Activated naive CD4-positive, alpha-beta T cell treated with anti-CD3 and anti-CD28 coated beads, Interleukin-2, amount 10 ng/mL, durations not matched to agents 7 days and 5 days (primary cell): ENCODE data around the gene TMEM139.

Experiments used
- CTCF ChIA-PET: fragments of 350-600 bp; sonication (Branson Sonifier 250); formaldehyde crosslinking; loops from one replicate; lab custom pipeline; 2021; ENCODE audit warnings: antibody characterized with exemption; lab: Charles Lee
- DNase-seq: peaks from one replicate; pipeline ENCODE4 v3.0.0-alpha.2; 2020
- H3K27ac Mint-ChIP-seq: one replicate; pipeline ENCODE4 v1.8.0; 2021; ENCODE audit warnings: mild to moderate bottlenecking, moderate library complexity, mixed read lengths
- H3K27me3 Mint-ChIP-seq: one replicate; pipeline ENCODE4 v1.8.0; 2021; ENCODE audit warnings: mild to moderate bottlenecking, mixed read lengths
- H3K36me3 Mint-ChIP-seq: one replicate; pipeline ENCODE4 v1.8.0; 2021; ENCODE audit warnings: mixed read lengths
- H3K4me1 Mint-ChIP-seq: one replicate; pipeline ENCODE4 v1.8.0; 2021; ENCODE audit warnings: mixed read lengths
- H3K4me3 Mint-ChIP-seq: one replicate; pipeline ENCODE4 v1.8.0; 2021; ENCODE audit warnings: mild to moderate bottlenecking, moderate library complexity, mixed read lengths
- H3K9me3 Mint-ChIP-seq: one replicate; pipeline ENCODE4 v1.8.0; 2021; ENCODE audit warnings: mixed read lengths

The TMEM139 gene

DNA sequence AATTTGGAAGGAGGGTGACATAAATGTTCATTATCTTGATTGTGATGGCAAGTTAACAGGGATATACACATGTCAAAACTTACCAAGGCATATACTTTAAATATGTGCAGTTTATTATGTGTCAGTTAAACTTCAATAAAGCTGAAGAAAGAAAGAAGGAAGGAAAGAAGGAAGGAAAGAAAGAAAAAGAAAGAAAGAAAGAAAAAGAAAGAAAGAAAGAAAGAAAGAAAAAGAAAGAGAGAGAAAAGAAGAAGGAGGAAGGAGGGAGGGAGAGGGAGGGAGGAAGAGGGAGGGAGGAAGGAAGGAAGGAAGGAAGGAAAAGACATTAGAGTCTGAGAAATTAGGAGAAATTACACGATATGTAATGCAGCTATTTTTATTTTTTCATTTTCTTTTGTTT lies 37.4 kb upstream of the TMEM139 start:
- Mint-ChIP-seq H3K9me3 (peaks cover 43% of the 10 kb centered on the region), H3K27ac (no peak overlapping the region), H3K36me3 (peaks cover 58% of the 10 kb centered on the region), H3K4me3 (no peak overlapping the region), H3K27me3 (no peaks in the 10 kb centered on the region), H3K4me1 (peaks cover 89% of the 10 kb centered on the region)
- CTCF ChIA-PET: interaction anchor here (1.2 to 1.8 kb wide), 3 partner anchors 10 to 52 kb away, joined by 3 to 5 read pairs (median 4); no protein-coding TSS in a partner anchor
- no peak for DNase-seq

DNA sequence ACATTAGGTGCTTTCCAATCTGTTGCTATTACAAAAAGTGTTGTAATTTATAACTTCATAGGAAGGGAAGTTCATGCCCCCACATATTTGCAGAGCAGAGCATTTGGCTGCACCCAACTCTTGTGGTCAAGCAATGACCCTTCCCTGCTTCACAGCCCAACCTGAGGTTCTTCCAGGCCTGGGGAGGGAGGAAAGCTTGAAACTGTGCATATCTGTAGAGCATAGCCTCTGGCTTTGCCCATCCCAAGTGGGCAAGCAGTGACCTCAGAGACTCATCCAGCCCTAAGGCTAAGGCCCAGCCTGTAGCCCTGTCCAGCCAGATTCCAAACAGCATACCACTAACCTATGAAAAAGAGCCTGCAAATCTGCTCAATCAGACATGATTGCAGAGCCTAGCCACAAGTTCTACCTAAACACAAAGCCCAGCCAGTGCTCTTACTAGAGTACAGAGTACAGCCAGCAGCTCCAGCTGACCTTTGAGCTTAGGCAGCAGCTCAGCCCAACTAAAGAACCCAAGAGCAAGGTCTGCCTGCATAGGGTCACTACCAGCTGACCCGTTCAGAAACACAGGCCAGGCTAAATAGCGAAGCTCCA lies 35.9 kb upstream of the TMEM139 start:
- Mint-ChIP-seq H3K27ac (peak overlapping the region; percentile 30), H3K27me3 (no peaks in the 10 kb centered on the region), H3K4me1 (peaks cover 90% of the 10 kb centered on the region), H3K4me3 (no peak overlapping the region), H3K36me3 (peaks cover 69% of the 10 kb centered on the region), H3K9me3 (peaks cover 54% of the 10 kb centered on the region)
- no peak for DNase-seq
- CTCF ChIA-PET: interaction anchor here (1.3 to 2.0 kb wide), 4 partner anchors 9 to 56 kb away, joined by 3 to 10 read pairs (median 6); no protein-coding TSS in a partner anchor

GRCh38 chr7:143250199-143250598 lies 34.6 kb upstream of the TMEM139 start:
- Mint-ChIP-seq H3K4me1 (peaks cover 89% of the 10 kb centered on the region), H3K27me3 (no peaks in the 10 kb centered on the region), H3K9me3 (peaks cover 55% of the 10 kb centered on the region), H3K27ac (peak overlapping the region; percentile 82), H3K4me3 (no peak overlapping the region), H3K36me3 (peaks cover 73% of the 10 kb centered on the region)
- CTCF ChIA-PET: interaction anchor here (1.3 to 2.0 kb wide), 4 partner anchors 10 to 55 kb away, joined by 3 to 10 read pairs (median 6); no protein-coding TSS in a partner anchor
- DNase-seq: no peak

DNA sequence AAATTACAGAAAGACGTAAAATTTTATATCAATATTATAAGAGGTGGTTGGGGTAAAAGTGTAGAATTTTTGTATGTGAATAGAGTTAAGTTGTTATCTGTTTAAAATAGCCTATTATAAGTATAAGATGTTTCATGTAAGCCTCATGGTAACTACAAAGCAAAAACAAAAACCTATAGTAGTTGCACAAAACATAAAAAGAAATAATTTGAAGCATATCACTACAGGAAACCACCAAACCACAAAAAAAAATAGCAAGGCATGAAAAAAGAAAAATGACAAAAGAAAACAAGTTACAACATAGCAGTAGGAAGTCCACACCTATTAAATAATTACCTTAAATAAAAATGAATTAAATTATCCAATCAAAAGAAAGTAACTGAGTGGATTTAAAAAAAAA lies 33.9 kb upstream of the TMEM139 start:
- Mint-ChIP-seq H3K36me3 (peaks cover 71% of the 10 kb centered on the region), H3K27ac (peak overlapping the region; percentile 82), H3K4me3 (no peak overlapping the region), H3K4me1 (peaks cover 89% of the 10 kb centered on the region), H3K27me3 (no peaks in the 10 kb centered on the region), H3K9me3 (peaks cover 57% of the 10 kb centered on the region)
- CTCF ChIA-PET: interaction anchor here (1.2 to 2.0 kb wide), 3 partner anchors 11 to 54 kb away, joined by 5 to 6 read pairs (median 6); no protein-coding TSS in a partner anchor
- no peak for DNase-seq

DNA sequence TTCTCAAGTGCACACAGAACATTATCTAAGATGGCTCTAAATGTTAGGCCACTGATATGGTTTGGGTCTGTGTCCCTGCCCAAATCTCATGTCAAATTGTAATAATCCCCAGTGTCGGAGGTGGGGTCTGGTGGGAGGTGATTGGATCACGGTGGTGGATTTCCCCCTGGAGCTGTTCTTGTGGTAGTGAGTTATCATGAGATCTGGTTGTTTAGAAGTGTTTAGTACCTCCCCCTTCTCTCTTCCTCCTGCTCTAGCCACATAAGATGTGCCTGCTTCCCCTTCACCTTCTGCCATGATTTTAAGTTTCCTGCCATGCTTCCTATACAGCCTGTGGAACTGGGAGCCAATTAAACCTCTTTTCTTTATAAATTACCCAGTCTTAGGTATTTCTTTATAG lies 32.8 kb upstream of the TMEM139 start:
- H3K4me3 Mint-ChIP-seq: no peak overlapping the region
- H3K36me3 Mint-ChIP-seq: peaks cover 61% of the 10 kb centered on the region
- H3K27ac Mint-ChIP-seq: peak overlapping the region; percentile 82
- CTCF ChIA-PET: interaction anchor here (1.2 kb wide), 1 partner anchor 12 kb away, joined by 6 read pairs; no protein-coding TSS in a partner anchor
- H3K9me3 Mint-ChIP-seq: peaks cover 50% of the 10 kb centered on the region
- H3K27me3 Mint-ChIP-seq: no peaks in the 10 kb centered on the region
- peak; percentile 42 for DNase-seq
- peaks cover 88% of the 10 kb centered on the region for H3K4me1 Mint-ChIP-seq

- Mint-ChIP-seq H3K4me1 (peaks cover 82% of the 10 kb centered on the region), H3K27me3 (no peaks in the 10 kb centered on the region), H3K9me3 (peaks cover 31% of the 10 kb centered on the region), H3K27ac (no peak overlapping the region), H3K36me3 (peaks cover 40% of the 10 kb centered on the region), H3K4me3 (no peak overlapping the region)
- CTCF ChIA-PET: interaction anchor here (0.6 to 7.0 kb wide), 8 partner anchors 9 to 42 kb away, joined by 3 to 54 read pairs (median 4); partner anchors contain the start of gene CASP2
- DNase-seq: no peak
These were observed 29.2 kb upstream of the TMEM139 start for GRCh38 chr7:143255564-143255963.

DNA sequence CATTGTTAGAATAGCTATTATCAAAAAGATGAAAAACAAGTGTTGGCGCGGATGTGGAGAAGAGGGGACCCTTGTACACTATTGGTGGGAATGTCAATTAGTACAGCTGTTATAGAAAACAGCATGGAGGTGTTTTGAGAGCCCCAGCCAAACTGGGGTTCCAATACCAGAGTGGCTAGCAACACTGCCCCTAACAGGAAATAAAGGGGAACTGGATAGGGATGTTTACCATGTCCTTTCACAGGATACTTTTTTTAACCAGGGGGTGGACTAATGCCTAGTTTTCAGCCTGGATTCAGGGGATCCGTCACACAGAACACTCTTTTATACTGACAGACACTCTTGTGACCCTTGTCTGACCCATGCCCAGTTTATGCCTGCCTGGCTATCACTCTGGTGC lies 28.4 kb upstream of the TMEM139 start:
- CTCF ChIA-PET: interaction anchor here (0.7 to 7.0 kb wide), 7 partner anchors 9 to 41 kb away, joined by 4 to 54 read pairs (median 4); partner anchors contain the start of gene CASP2
- no peak overlapping the region for H3K4me3 Mint-ChIP-seq
- H3K9me3 Mint-ChIP-seq: peaks cover 29% of the 10 kb centered on the region
- H3K4me1 Mint-ChIP-seq: peaks cover 78% of the 10 kb centered on the region
- no peaks in the 10 kb centered on the region for H3K27me3 Mint-ChIP-seq
- peaks cover 36% of the 10 kb centered on the region for H3K36me3 Mint-ChIP-seq
- DNase-seq: no peak
- H3K27ac Mint-ChIP-seq: no peak overlapping the region

DNA sequence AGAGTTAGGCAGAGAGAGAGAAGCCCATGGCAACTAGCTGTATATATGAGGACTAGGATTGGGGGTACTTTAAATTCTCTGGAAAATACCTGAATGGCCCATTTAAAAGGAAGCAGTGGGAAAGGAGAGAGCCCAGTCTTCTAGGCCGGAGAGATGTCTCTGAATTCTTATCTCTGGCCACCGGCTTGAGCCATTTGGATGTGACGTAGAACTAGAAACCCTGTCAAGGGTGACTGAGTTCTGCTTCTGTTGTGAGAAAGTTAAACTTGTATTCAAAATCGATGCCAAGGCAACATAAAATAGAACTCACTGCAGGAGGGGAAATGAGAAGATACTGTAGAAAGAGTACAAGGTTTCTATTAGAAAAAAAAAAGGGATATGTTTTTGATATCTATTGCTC lies 27.8 kb upstream of the TMEM139 start:
- Mint-ChIP-seq H3K4me1 (peaks cover 76% of the 10 kb centered on the region), H3K27me3 (no peaks in the 10 kb centered on the region), H3K36me3 (peaks cover 31% of the 10 kb centered on the region), H3K27ac (no peak overlapping the region), H3K4me3 (no peak overlapping the region), H3K9me3 (peaks cover 25% of the 10 kb centered on the region)
- DNase-seq: no peak
- CTCF ChIA-PET: interaction anchor here (1.0 to 7.0 kb wide), 4 partner anchors 10 to 16 kb away, joined by 4 to 54 read pairs (median 5); no protein-coding TSS in a partner anchor

GRCh38 chr7:143257501-143257900 lies 27.3 kb upstream of the TMEM139 start:
- CTCF ChIA-PET: interaction anchor here (1.1 to 7.0 kb wide), 3 partner anchors 10 to 17 kb away, joined by 4 to 54 read pairs (median 4); no protein-coding TSS in a partner anchor
- Mint-ChIP-seq H3K4me3 (no peak overlapping the region), H3K9me3 (peaks cover 21% of the 10 kb centered on the region), H3K36me3 (peaks cover 27% of the 10 kb centered on the region), H3K27me3 (no peaks in the 10 kb centered on the region), H3K27ac (no peak overlapping the region), H3K4me1 (peaks cover 75% of the 10 kb centered on the region)
- no peak for DNase-seq

DNA sequence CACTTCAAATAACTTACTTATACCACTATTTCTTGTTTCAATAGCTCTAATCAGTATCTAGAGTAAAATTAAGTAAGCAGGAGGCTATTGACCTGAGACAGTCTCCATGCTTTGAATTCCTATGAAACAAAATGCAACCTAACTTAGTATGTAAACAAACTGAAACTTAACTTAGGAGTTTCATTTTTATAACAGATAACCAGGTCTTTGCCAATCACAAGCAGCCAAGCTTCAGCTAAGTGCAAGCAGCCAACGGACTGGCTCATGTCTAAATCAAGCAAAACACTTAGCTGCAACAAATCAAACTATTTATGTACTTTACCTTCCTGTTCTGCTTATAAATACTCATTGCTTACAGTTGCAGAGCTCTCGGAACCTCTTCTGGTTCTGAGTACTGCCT lies 25.9 kb upstream of the TMEM139 start:
- CTCF ChIA-PET: interaction anchor here (0.7 to 7.0 kb wide), 4 partner anchors 9 to 69 kb away, joined by 3 to 54 read pairs (median 4); no protein-coding TSS in a partner anchor
- no peaks in the 10 kb centered on the region for H3K27me3 Mint-ChIP-seq

DNA sequence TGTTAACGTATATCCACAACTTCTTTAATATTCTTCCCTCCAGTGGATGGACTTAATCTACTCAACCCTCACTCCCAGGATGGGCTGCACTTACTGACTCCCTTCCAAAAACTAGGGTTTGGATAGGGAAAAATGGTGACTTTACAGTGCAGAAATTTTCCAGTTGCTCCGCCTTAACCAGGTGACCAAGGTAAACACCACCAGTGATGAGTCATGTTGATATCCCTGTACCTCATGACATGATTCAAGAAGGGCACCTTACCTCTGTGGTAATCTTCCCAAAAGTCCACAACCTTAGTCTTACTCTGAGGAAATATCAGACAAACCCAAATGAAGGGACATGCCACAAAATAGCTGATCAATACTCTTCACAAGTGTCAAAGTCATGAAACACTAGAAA lies 25.0 kb upstream of the TMEM139 start:
- Mint-ChIP-seq H3K36me3 (peaks cover 25% of the 10 kb centered on the region), H3K27me3 (no peaks in the 10 kb centered on the region), H3K4me3 (no peak overlapping the region), H3K9me3 (peaks cover 6% of the 10 kb centered on the region), H3K27ac (no peak overlapping the region), H3K4me1 (peaks cover 80% of the 10 kb centered on the region)
- CTCF ChIA-PET: interaction anchor here (1.5 to 1.6 kb wide), 2 partner anchors 19 to 40 kb away, joined by 3 to 12 read pairs; no protein-coding TSS in a partner anchor
- DNase-seq: no peak

More for the DNA sequence above, 25.9 kb upstream of the TMEM139 start:
- H3K9me3 Mint-ChIP-seq: peaks cover 12% of the 10 kb centered on the region
- peaks cover 77% of the 10 kb centered on the region for H3K4me1 Mint-ChIP-seq
- H3K36me3 Mint-ChIP-seq: peaks cover 23% of the 10 kb centered on the region
- peak overlapping the region; percentile 89 for H3K27ac Mint-ChIP-seq
- DNase-seq: peak; percentile 52
- peak overlapping the region; percentile 45 for H3K4me3 Mint-ChIP-seq

DNA sequence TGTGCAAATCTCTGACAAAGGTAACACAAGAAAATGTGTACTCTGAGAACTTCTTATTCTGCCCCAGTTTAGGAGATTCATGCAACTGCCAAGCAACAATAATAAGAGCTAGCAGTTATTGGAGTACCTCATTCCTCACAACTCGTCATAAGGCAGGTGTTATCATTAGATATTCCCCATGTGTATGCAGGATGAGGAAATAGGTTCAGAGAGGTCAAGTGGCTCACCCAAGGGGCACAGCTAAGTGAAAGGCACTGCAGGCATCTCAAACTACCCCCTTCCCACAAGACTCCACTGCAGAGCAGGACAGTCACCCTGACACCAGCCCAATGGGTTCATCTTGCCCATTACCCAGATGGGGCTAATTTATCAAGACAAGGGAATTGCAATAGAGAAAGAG lies 22.9 kb upstream of the TMEM139 start:
- CTCF ChIA-PET: interaction anchor here (1.3 to 3.5 kb wide), 2 partner anchors 18 to 22 kb away, joined by 3 to 22 read pairs; no protein-coding TSS in a partner anchor
- H3K9me3 Mint-ChIP-seq: peaks cover 2% of the 10 kb centered on the region
- H3K27me3 Mint-ChIP-seq: no peaks in the 10 kb centered on the region
- no peak for DNase-seq
- H3K27ac Mint-ChIP-seq: no peak overlapping the region
- peaks cover 78% of the 10 kb centered on the region for H3K4me1 Mint-ChIP-seq
- H3K4me3 Mint-ChIP-seq: peak overlapping the region; percentile 43
- H3K36me3 Mint-ChIP-seq: peaks cover 32% of the 10 kb centered on the region

- Mint-ChIP-seq H3K27ac (peak within 1 kb of the TSS; percentile 93), H3K9me3 (peaks cover 2% of the 10 kb centered on the region), H3K4me3 (peak within 1 kb of the TSS; percentile 87), H3K27me3 (no peaks in the 10 kb centered on the region), H3K4me1 (peaks cover 85% of the 10 kb centered on the region), H3K36me3 (peaks cover 47% of the 10 kb centered on the region)
- CTCF ChIA-PET: interaction anchor here (0.6 to 3.5 kb wide), 8 partner anchors 16 to 117 kb away, joined by 3 to 22 read pairs (median 4); partner anchors contain the start of gene CASP2
- peak; percentile 89 for DNase-seq
These were observed 21.2 kb upstream of the TMEM139 start, which contains the start of gene GSTK1 for GRCh38 chr7:143263266-143264195. Gene GSTK1, plus strand, starts transcription at chr7:143263441. Its CDS starts 73 bp downstream, at chr7:143263514.
